Bronchial epithelial cell (primary cell): Measurements from ENCODE around the gene KLK6. TPM values are rescaled to one million over a fixed set of nuclear protein-coding genes. Genes with fewer than 3 reads are reported as not detected.
A peak's percentile ranks its signal among the peaks of the same experiment; 100 is the strongest.

ENCODE experiments used
- DNase-seq: peaks from one replicate; pipeline ENCODE4 v3.0.0-alpha.2; 2010; ENCODE audit warnings: low read depth
- FAIRE-seq: peaks from 2 replicates; lab custom pipeline; 2011; peaks lifted over from hg19 to GRCh38; lab: Jason Lieb, UNC
- H3K27me3 ChIP-seq: 2 replicates; pipeline ENCODE4 v1.5.1; 2011; ENCODE audit warnings: low read length; ENCODE audit not compliant: control insufficient read depth, insufficient read depth
- H3K36me3 ChIP-seq: 2 replicates; pipeline ENCODE4 v1.5.1; 2011; ENCODE audit warnings: low read length; ENCODE audit not compliant: control insufficient read depth, insufficient read depth
- H3K4me3 ChIP-seq: 2 replicates; pipeline ENCODE4 v1.5.1; 2011; ENCODE audit warnings: mild to moderate bottlenecking, low read depth, low read length, control low read depth
- total RNA-seq: library from RNA; depleted of rRNA; stranded (reverse); fragments of >200 nt; gene quantifications from 2 replicates; pipeline ENCODE4 v1.2.1, GENCODE V29; 2014
- TF ChIP-seq, protein P1 (sequence below): IDR thresholded peaks from 2 replicates; pipeline ENCODE4 v1.5.1; 2011; ENCODE audit warnings: mild to moderate bottlenecking, moderate library complexity, low read length, control low read depth, inconsistent platforms; ENCODE audit not compliant: insufficient read depth, severe bottlenecking

KLK6 gene
- total RNA-seq, 1 donor from 2014 or later, result 0.26 TPM

DNA sequence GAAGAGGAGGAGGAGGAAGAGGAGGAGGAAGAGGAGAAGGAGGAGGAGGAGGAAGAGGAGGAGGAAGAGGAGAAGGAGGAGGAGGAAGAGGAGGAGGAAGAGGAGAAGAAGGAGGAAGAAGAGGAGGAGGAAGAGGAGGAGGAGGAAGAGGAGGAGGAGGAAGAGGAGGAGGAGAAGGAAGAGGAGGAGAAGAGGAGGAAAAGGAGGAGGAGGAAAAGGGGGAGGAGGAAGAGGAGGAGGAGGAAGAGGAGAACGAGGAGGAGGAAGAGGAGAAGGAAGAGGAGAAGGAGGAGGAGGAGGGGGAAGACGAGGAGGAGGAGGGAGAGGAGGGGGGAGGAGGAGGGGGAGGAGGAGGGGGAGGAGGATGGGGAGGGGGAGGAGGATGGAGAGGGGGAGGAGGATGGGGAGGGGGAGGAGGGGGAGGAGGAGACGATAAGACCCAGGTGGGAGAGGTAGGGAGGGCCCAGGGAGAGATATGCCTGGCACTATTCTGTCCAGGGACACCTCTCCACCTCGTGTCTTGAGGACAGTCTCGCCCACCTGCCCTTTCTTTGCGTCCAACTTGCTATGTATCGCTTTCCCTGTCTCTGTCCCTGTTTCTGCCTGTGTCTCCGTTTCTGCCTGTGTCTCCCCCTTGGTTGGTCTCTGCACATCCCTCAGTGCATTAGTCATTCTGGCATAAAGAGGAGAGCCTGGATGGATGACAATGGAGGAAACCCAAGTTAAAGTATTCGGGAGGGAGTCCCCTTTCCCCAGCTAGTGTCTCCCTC is 9.5 kb downstream of the KLK6 start:
- Histone ChIP-seq H3K27me3 (peaks cover 2% of the 10 kb centered on the region), H3K36me3 (no peaks in the 10 kb centered on the region), H3K4me3 (no peak overlapping the region)
- TF ChIP-seq, protein P1, sequence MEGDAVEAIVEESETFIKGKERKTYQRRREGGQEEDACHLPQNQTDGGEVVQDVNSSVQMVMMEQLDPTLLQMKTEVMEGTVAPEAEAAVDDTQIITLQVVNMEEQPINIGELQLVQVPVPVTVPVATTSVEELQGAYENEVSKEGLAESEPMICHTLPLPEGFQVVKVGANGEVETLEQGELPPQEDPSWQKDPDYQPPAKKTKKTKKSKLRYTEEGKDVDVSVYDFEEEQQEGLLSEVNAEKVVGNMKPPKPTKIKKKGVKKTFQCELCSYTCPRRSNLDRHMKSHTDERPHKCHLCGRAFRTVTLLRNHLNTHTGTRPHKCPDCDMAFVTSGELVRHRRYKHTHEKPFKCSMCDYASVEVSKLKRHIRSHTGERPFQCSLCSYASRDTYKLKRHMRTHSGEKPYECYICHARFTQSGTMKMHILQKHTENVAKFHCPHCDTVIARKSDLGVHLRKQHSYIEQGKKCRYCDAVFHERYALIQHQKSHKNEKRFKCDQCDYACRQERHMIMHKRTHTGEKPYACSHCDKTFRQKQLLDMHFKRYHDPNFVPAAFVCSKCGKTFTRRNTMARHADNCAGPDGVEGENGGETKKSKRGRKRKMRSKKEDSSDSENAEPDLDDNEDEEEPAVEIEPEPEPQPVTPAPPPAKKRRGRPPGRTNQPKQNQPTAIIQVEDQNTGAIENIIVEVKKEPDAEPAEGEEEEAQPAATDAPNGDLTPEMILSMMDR, result no peak
- DNase-seq (no peak), FAIRE-seq (no peak)

DNA sequence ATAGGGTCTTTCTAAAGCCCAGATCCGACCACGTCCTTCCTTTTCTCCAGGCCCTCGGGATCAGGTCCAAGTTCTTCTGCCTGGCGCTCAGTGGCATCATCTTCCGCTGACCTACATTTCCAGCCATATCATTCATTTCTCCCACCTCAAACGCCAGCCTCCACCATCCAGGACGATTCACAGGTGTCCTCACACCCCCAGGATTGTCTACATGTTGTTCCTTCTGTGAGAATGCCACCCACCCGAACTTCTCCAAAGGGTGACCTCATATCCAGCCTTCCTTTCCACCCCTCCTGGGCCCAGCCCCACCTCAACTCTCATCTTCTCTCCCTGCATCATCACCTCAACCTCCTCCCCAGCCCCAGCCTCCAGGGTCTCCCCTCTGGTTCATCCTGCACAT is 11.8 kb downstream of the KLK6 start:
- peak; percentile 62 for FAIRE-seq

DNA sequence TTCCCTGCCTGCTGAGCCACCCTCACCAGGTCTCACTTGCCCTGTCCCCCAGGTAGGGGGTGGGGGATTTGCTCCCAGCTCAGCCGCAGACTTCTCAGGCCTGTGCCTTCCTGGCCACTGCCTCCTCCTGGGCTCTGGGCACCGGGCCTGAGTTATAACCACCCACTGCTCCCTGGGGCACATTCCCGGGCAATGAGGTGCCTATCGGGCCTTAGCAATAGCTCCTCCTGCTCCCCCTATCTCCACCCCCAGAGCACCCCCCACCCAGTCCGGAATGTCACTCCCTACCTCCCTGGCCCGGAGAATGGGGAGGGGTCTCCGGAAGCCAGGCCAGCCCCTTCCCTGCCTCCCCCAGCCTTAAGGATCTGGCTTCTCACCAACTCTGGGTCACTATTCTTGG is 16.5 kb downstream of the KLK6 start, which contains the start of gene KLK5:
Gene KLK5, minus strand, starts transcription at position 129 of the 400 bp plus-strand sequence. CDS start 381 bp downstream, outside the sequence.
- no peaks in the 10 kb centered on the region for H3K36me3 ChIP-seq
- no peak for FAIRE-seq
- DNase-seq, result peak; percentile 39

More for the DNA sequence above, 11.8 kb downstream of the KLK6 start:
- H3K36me3 ChIP-seq, result no peaks in the 10 kb centered on the region
- TF ChIP-seq, protein P1, result no peak
- DNase-seq, result no peak
- no peak overlapping the region for H3K4me3 ChIP-seq
- H3K27me3 ChIP-seq, result peaks cover 2% of the 10 kb centered on the region

DNA sequence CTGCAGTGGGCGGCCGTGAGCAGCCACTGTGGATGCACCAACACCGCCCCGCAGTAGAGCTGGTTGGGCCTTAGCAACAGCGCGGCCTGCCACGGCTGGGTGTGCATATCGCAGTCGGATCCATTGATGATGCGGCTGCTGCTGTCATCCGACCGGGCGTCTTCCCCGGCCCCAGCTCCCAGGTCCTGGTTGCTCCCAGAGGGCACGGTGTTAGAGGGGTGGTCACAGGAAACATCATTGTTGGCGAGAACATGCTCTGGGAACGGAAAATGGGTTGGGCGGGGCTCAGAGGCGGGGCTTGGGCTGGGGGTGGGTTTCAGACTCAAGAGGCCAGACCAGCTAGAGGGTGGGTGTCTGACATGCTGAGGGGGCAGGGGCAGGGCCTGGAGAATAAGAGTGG is 19.5 kb downstream of the KLK6 start:
- no peak for DNase-seq
- no peak for FAIRE-seq
- H3K4me3 ChIP-seq, result no peak overlapping the region
- H3K36me3 ChIP-seq, result no peaks in the 10 kb centered on the region
- no peaks in the 10 kb centered on the region for H3K27me3 ChIP-seq
- TF ChIP-seq, protein P1, result no peak

More for the DNA sequence above, 16.5 kb downstream of the KLK6 start, which contains the start of gene KLK5:
- Histone ChIP-seq H3K27me3 (no peaks in the 10 kb centered on the region), H3K4me3 (no peak within 1 kb of the TSS)
- TF ChIP-seq, protein P1, result no peak

DNA sequence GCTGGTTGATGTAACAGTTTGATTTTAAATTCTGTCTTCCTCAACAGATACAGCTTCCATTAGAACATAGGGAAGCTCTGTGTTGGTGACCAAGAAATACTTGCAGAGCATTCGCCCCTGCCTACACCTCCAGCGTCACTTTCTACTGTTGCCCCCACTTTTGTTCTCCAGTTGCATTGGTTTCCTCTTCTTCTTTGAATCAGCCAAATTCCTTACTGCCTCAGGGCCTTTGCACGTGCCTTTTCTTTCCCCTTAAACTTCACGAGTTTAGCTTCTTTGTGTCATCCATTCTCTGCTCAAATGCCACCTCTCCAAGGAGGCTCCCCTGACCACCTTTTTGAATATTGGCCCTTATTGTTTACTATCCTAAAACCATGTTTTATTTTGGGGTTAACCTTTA is 22.3 kb downstream of the KLK6 start:
- DNase-seq, result no peak
- no peak for FAIRE-seq
- TF ChIP-seq, protein P1, result no peak
- Histone ChIP-seq H3K36me3 (no peaks in the 10 kb centered on the region), H3K27me3 (no peaks in the 10 kb centered on the region), H3K4me3 (no peak overlapping the region)

DNA sequence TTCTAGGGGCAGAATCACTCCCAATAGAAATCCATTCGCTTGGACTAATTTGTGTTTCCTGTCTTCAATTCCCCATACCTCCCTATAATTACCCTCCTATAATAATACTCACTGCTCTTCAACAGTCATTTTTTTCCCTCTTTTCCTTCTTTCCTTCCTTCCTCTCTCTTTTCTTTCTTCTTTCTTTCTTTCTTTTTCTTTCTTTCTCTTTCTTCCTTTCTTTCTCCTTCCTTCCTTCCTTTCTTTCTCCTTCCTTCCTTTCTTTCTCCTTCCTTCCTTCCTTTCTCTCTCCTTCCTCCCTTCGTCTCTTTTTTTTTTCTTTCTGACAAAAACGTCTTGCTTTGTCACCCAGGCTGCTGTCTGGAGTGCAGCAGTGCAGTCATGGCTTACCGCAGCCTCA is 24.6 kb downstream of the KLK6 start:
- no peak for DNase-seq
- TF ChIP-seq, protein P1, result no peak
- FAIRE-seq, result no peak
- Histone ChIP-seq H3K4me3 (no peak overlapping the region), H3K36me3 (no peaks in the 10 kb centered on the region), H3K27me3 (no peaks in the 10 kb centered on the region)
